ENCODE data around the gene VEGFC.

The VEGFC gene

GRCh38 chr4:176798540-176798939 is 5.8 kb upstream of the VEGFC start:
- Histone ChIP-seq H3K27me3 (replicated peaks; ENCODE audit: control insufficient read depth, insufficient read depth, low read length, poor library complexity, severe bottlenecking) (no peaks in the 10 kb centered on the region), H3K4me1 (ENCODE audit: control insufficient read depth, insufficient read depth, low read length, poor library complexity, severe bottlenecking) (no peaks in the 10 kb centered on the region), H3K4me3 (ENCODE audit: insufficient read depth, low read depth, low read length, poor library complexity, severe bottlenecking) (no peak overlapping the region), H3K36me3 (ENCODE audit: control insufficient read depth, insufficient read depth, low read length) (no peaks in the 10 kb centered on the region), H3K9me3 (ENCODE audit: control insufficient read depth, low read length) (no peaks in the 10 kb centered on the region), H3K27ac (ENCODE audit: insufficient read depth, low read length, poor library complexity, severe bottlenecking) (no peak overlapping the region)
- no peak for DNase-seq

- Histone ChIP-seq H3K4me3 (ENCODE audit: insufficient read depth, low read depth, low read length, poor library complexity, severe bottlenecking) (no peak overlapping the region), H3K4me1 (ENCODE audit: control insufficient read depth, insufficient read depth, low read length, poor library complexity, severe bottlenecking) (no peaks in the 10 kb centered on the region), H3K27ac (ENCODE audit: insufficient read depth, low read length, poor library complexity, severe bottlenecking) (no peak overlapping the region), H3K36me3 (ENCODE audit: control insufficient read depth, insufficient read depth, low read length) (no peaks in the 10 kb centered on the region), H3K9me3 (ENCODE audit: control insufficient read depth, low read length) (no peaks in the 10 kb centered on the region), H3K27me3 (replicated peaks; ENCODE audit: control insufficient read depth, insufficient read depth, low read length, poor library complexity, severe bottlenecking) (no peaks in the 10 kb centered on the region)
- no peak for DNase-seq
Measured at GRCh38 chr4:176795441-176795840, 2.7 kb upstream of the VEGFC start.

- DNase-seq = no peak
- Histone ChIP-seq H3K27me3 (replicated peaks; ENCODE audit: control insufficient read depth, insufficient read depth, low read length, poor library complexity, severe bottlenecking) (no peaks in the 10 kb centered on the region), H3K36me3 (ENCODE audit: control insufficient read depth, insufficient read depth, low read length) (no peaks in the 10 kb centered on the region), H3K27ac (ENCODE audit: insufficient read depth, low read length, poor library complexity, severe bottlenecking) (no peak overlapping the region), H3K4me3 (ENCODE audit: insufficient read depth, low read depth, low read length, poor library complexity, severe bottlenecking) (no peak overlapping the region), H3K4me1 (ENCODE audit: control insufficient read depth, insufficient read depth, low read length, poor library complexity, severe bottlenecking) (no peaks in the 10 kb centered on the region), H3K9me3 (ENCODE audit: control insufficient read depth, low read length) (no peaks in the 10 kb centered on the region)
Measured at GRCh38 chr4:176794651-176795050, 1.9 kb upstream of the VEGFC start.

GRCh38 chr4:176794151-176794550 is 1.4 kb upstream of the VEGFC start:
- Histone ChIP-seq H3K27me3 (replicated peaks; ENCODE audit: control insufficient read depth, insufficient read depth, low read length, poor library complexity, severe bottlenecking) (no peaks in the 10 kb centered on the region), H3K4me1 (ENCODE audit: control insufficient read depth, insufficient read depth, low read length, poor library complexity, severe bottlenecking) (no peaks in the 10 kb centered on the region), H3K36me3 (ENCODE audit: control insufficient read depth, insufficient read depth, low read length) (no peaks in the 10 kb centered on the region), H3K9me3 (ENCODE audit: control insufficient read depth, low read length) (no peaks in the 10 kb centered on the region), H3K27ac (ENCODE audit: insufficient read depth, low read length, poor library complexity, severe bottlenecking) (no peak overlapping the region), H3K4me3 (ENCODE audit: insufficient read depth, low read depth, low read length, poor library complexity, severe bottlenecking) (no peak overlapping the region)
- DNase-seq = no peak

GRCh38 chr4:176793060-176793605 is 411 bp upstream of the VEGFC start:
- Histone ChIP-seq H3K27me3 (replicated peaks; ENCODE audit: control insufficient read depth, insufficient read depth, low read length, poor library complexity, severe bottlenecking) (no peaks in the 10 kb centered on the region), H3K36me3 (ENCODE audit: control insufficient read depth, insufficient read depth, low read length) (no peaks in the 10 kb centered on the region), H3K4me3 (ENCODE audit: insufficient read depth, low read depth, low read length, poor library complexity, severe bottlenecking) (no peak overlapping the region), H3K27ac (ENCODE audit: insufficient read depth, low read length, poor library complexity, severe bottlenecking) (no peak overlapping the region), H3K9me3 (ENCODE audit: control insufficient read depth, low read length) (no peaks in the 10 kb centered on the region), H3K4me1 (ENCODE audit: control insufficient read depth, insufficient read depth, low read length, poor library complexity, severe bottlenecking) (no peaks in the 10 kb centered on the region)
- DNase-seq = no peak

GRCh38 chr4:176791591-176792325 is 964 bp downstream of the VEGFC start:
- DNase-seq = no peak
- Histone ChIP-seq H3K4me3 (ENCODE audit: insufficient read depth, low read depth, low read length, poor library complexity, severe bottlenecking) (no peak overlapping the region), H3K36me3 (ENCODE audit: control insufficient read depth, insufficient read depth, low read length) (no peaks in the 10 kb centered on the region), H3K27ac (ENCODE audit: insufficient read depth, low read length, poor library complexity, severe bottlenecking) (no peak overlapping the region), H3K27me3 (replicated peaks; ENCODE audit: control insufficient read depth, insufficient read depth, low read length, poor library complexity, severe bottlenecking) (no peaks in the 10 kb centered on the region), H3K4me1 (ENCODE audit: control insufficient read depth, insufficient read depth, low read length, poor library complexity, severe bottlenecking) (no peaks in the 10 kb centered on the region), H3K9me3 (ENCODE audit: control insufficient read depth, low read length) (no peaks in the 10 kb centered on the region)

GRCh38 chr4:176790398-176790797 is 2.3 kb downstream of the VEGFC start:
- DNase-seq = no peak
- no peaks in the 10 kb centered on the region for H3K4me1 ChIP-seq (ENCODE audit: control insufficient read depth, insufficient read depth, low read length, poor library complexity, severe bottlenecking)
- no peaks in the 10 kb centered on the region for H3K27me3 ChIP-seq (replicated peaks; ENCODE audit: control insufficient read depth, insufficient read depth, low read length, poor library complexity, severe bottlenecking)
- no peak overlapping the region for H3K27ac ChIP-seq (ENCODE audit: insufficient read depth, low read length, poor library complexity, severe bottlenecking)
- H3K4me3 ChIP-seq (ENCODE audit: insufficient read depth, low read depth, low read length, poor library complexity, severe bottlenecking) = no peak overlapping the region
- H3K36me3 ChIP-seq (ENCODE audit: control insufficient read depth, insufficient read depth, low read length) = no peaks in the 10 kb centered on the region
- H3K9me3 ChIP-seq (ENCODE audit: control insufficient read depth, low read length) = no peaks in the 10 kb centered on the region

GRCh38 chr4:176789955-176790354 is 2.8 kb downstream of the VEGFC start:
- H3K9me3 ChIP-seq (ENCODE audit: control insufficient read depth, low read length) = no peaks in the 10 kb centered on the region
- H3K27me3 ChIP-seq (replicated peaks; ENCODE audit: control insufficient read depth, insufficient read depth, low read length, poor library complexity, severe bottlenecking) = no peaks in the 10 kb centered on the region
- no peaks in the 10 kb centered on the region for H3K4me1 ChIP-seq (ENCODE audit: control insufficient read depth, insufficient read depth, low read length, poor library complexity, severe bottlenecking)
- no peak for DNase-seq
- no peak overlapping the region for H3K4me3 ChIP-seq (ENCODE audit: insufficient read depth, low read depth, low read length, poor library complexity, severe bottlenecking)
- no peak overlapping the region for H3K27ac ChIP-seq (ENCODE audit: insufficient read depth, low read length, poor library complexity, severe bottlenecking)
- no peaks in the 10 kb centered on the region for H3K36me3 ChIP-seq (ENCODE audit: control insufficient read depth, insufficient read depth, low read length)

- Histone ChIP-seq H3K9me3 (ENCODE audit: control insufficient read depth, low read length) (no peaks in the 10 kb centered on the region), H3K4me1 (ENCODE audit: control insufficient read depth, insufficient read depth, low read length, poor library complexity, severe bottlenecking) (no peaks in the 10 kb centered on the region), H3K4me3 (ENCODE audit: insufficient read depth, low read depth, low read length, poor library complexity, severe bottlenecking) (no peak overlapping the region), H3K27ac (ENCODE audit: insufficient read depth, low read length, poor library complexity, severe bottlenecking) (no peak overlapping the region), H3K36me3 (ENCODE audit: control insufficient read depth, insufficient read depth, low read length) (no peaks in the 10 kb centered on the region), H3K27me3 (replicated peaks; ENCODE audit: control insufficient read depth, insufficient read depth, low read length, poor library complexity, severe bottlenecking) (no peaks in the 10 kb centered on the region)
- DNase-seq = no peak
Measured at GRCh38 chr4:176788971-176789370, 3.8 kb downstream of the VEGFC start.

GRCh38 chr4:176788248-176788647 is 4.5 kb downstream of the VEGFC start:
- Histone ChIP-seq H3K27ac (ENCODE audit: insufficient read depth, low read length, poor library complexity, severe bottlenecking) (no peak overlapping the region), H3K27me3 (replicated peaks; ENCODE audit: control insufficient read depth, insufficient read depth, low read length, poor library complexity, severe bottlenecking) (no peaks in the 10 kb centered on the region), H3K36me3 (ENCODE audit: control insufficient read depth, insufficient read depth, low read length) (no peaks in the 10 kb centered on the region), H3K9me3 (ENCODE audit: control insufficient read depth, low read length) (no peaks in the 10 kb centered on the region), H3K4me1 (ENCODE audit: control insufficient read depth, insufficient read depth, low read length, poor library complexity, severe bottlenecking) (no peaks in the 10 kb centered on the region), H3K4me3 (ENCODE audit: insufficient read depth, low read depth, low read length, poor library complexity, severe bottlenecking) (no peak overlapping the region)
- DNase-seq = no peak
